ENCODE results near the gene CHURC1.

Gene CHURC1

GRCh38 chr14:64914237-64915028 lies at the start of gene CHURC1:
Gene CHURC1 (plus strand): TSS chr14:64914455. CDS start chr14:64914496, 41 bp downstream.
- peak; percentile 96 for DNase-seq

- no peak for DNase-seq
Measured at GRCh38 chr14:64865109-64865508, 49.1 kb upstream of the CHURC1 start.

GRCh38 chr14:64865992-64866391 lies 48.3 kb upstream of the CHURC1 start:
- no peak for DNase-seq

- no peak for DNase-seq
Measured at GRCh38 chr14:64867182-64867581, 47.1 kb upstream of the CHURC1 start.

GRCh38 chr14:64868379-64868778 lies 45.9 kb upstream of the CHURC1 start:
- no peak for DNase-seq

- DNase-seq: no peak
Measured at GRCh38 chr14:64868841-64869240, 45.4 kb upstream of the CHURC1 start.

- DNase-seq: no peak
Measured at GRCh38 chr14:64870160-64870559, 44.1 kb upstream of the CHURC1 start.

- no peak for DNase-seq
Measured at GRCh38 chr14:64871344-64871743, 42.9 kb upstream of the CHURC1 start.

GRCh38 chr14:64873506-64874219 lies 40.6 kb upstream of the CHURC1 start:
- no peak for DNase-seq

GRCh38 chr14:64875350-64875749 lies 38.9 kb upstream of the CHURC1 start:
- no peak for DNase-seq

GRCh38 chr14:64877846-64878245 lies 36.4 kb upstream of the CHURC1 start:
- no peak for DNase-seq

- DNase-seq: peak; percentile 58
Measured at GRCh38 chr14:64878837-64879634, 35.2 kb upstream of the CHURC1 start.

GRCh38 chr14:64879635-64880220 lies 34.5 kb upstream of the CHURC1 start, which contains the start of gene SPTB:
Gene SPTB (minus strand): TSS chr14:64879907. CDS start chr14:64823094, 56,813 bp downstream.
- DNase-seq: peak; percentile 64

- DNase-seq: peak; percentile 64
Measured at GRCh38 chr14:64880221-64881121, 33.8 kb upstream of the CHURC1 start.

- DNase-seq: no peak
Measured at GRCh38 chr14:64885559-64885958, 28.7 kb upstream of the CHURC1 start.

GRCh38 chr14:64889352-64889751 lies 24.9 kb upstream of the CHURC1 start:
- DNase-seq: no peak

GRCh38 chr14:64891173-64891838 lies 22.9 kb upstream of the CHURC1 start:
- no peak for DNase-seq

- peak; percentile 64 for DNase-seq
Measured at GRCh38 chr14:64891839-64892375, 22.3 kb upstream of the CHURC1 start.

- no peak for DNase-seq
Measured at GRCh38 chr14:64899958-64900357, 14.3 kb upstream of the CHURC1 start.

- DNase-seq: no peak
Measured at GRCh38 chr14:64906022-64906421, 8.2 kb upstream of the CHURC1 start.
